IMR-90 (cell line): ENCODE results near the gene ZNF264. TPM values are rescaled to one million over a fixed set of nuclear protein-coding genes. Genes with fewer than 3 reads are reported as not detected.

Experiments
- ATAC-seq: fragments of 200-7000 bp; cut with Tn5 transposase; 2 replicates; pipeline ENCODE4 v1.9.1; 2020; ENCODE audit warnings: low read depth, mild to moderate bottlenecking, moderate library complexity
- BruUV-seq: library from RNA; stranded (reverse); fragments of 400-500 nt; replicated peaks from 2 replicates; lab custom pipeline; 2021; lab: Mats Ljungman, UMichigan
- CTCF ChIA-PET: fragments of 300-600 bp; formaldehyde crosslinking; extraction: SDS; loops from one replicate; lab custom pipeline; 2021; ENCODE audit warnings: antibody characterized with exemption; lab: Yijun Ruan, JAX
- POLR2A ChIA-PET: fragments of 300-600 bp; sonication (Branson Sonifier 250); formaldehyde crosslinking; loops from one replicate; lab custom pipeline; 2022; ENCODE audit warnings: antibody characterized with exemption; ENCODE audit not compliant: unreplicated experiment; lab: Charles Lee
- DNase-seq: peaks from one replicate; pipeline ENCODE4 v3.0.0; 2013
- H2AFZ ChIP-seq: replicated peaks from 2 replicates; pipeline ENCODE3; 2013; ENCODE audit warnings: low read length, mild to moderate bottlenecking; ENCODE audit not compliant: poor library complexity
- H2AK5ac ChIP-seq: 2 replicates; pipeline ENCODE4 v1.6.1; 2013; ENCODE audit warnings: low read depth, low read length, inconsistent platforms
- H2AK9ac ChIP-seq: replicated peaks from 2 replicates; pipeline ENCODE3; 2013; ENCODE audit warnings: mild to moderate bottlenecking, low read depth, low read length, moderate library complexity; ENCODE audit not compliant: poor library complexity
- H2BK120ac ChIP-seq: 2 replicates; pipeline ENCODE4 v1.6.1; 2013; ENCODE audit warnings: low read depth, low read length, inconsistent platforms
- H2BK15ac ChIP-seq: 3 replicates; pipeline ENCODE4 v1.6.1; 2013; ENCODE audit warnings: low read depth, low read length, inconsistent platforms
- H2BK20ac ChIP-seq: 2 replicates; pipeline ENCODE4 v1.6.1; 2013; ENCODE audit warnings: low read depth, mild to moderate bottlenecking, inconsistent platforms, low read length, moderate library complexity
- H2BK5ac ChIP-seq: 2 replicates; pipeline ENCODE4 v1.6.1; 2013; ENCODE audit warnings: mild to moderate bottlenecking, low read depth, low read length, inconsistent platforms; ENCODE audit not compliant: poor library complexity, severe bottlenecking
- H3K14ac ChIP-seq: replicated peaks from 2 replicates; pipeline ENCODE4 v1.6.1; 2013; ENCODE audit warnings: low read depth, low read length, inconsistent platforms
- H3K18ac ChIP-seq: 2 replicates; pipeline ENCODE4 v1.6.1; 2013; ENCODE audit warnings: low read depth, low read length, control low read depth
- H3K23ac ChIP-seq: 2 replicates; pipeline ENCODE4 v1.6.1; 2013; ENCODE audit warnings: low read depth, low read length, inconsistent platforms
- H3K27ac ChIP-seq: 2 replicates; pipeline ENCODE4 v1.5.1; 2013; ENCODE audit warnings: mild to moderate bottlenecking, control low read depth, low read length; ENCODE audit not compliant: insufficient read depth
- H3K27me3 ChIP-seq: 2 replicates; pipeline ENCODE4 v1.6.1; 2013; ENCODE audit warnings: low read length; ENCODE audit not compliant: control insufficient read depth, insufficient read depth
- H3K36me3 ChIP-seq: 2 replicates; pipeline ENCODE4 v1.6.1; 2013; ENCODE audit warnings: low read length, mixed read lengths; ENCODE audit not compliant: control insufficient read depth, insufficient read depth
- H3K4ac ChIP-seq: 2 replicates; pipeline ENCODE4 v1.6.1; 2013; ENCODE audit warnings: low read depth, low read length, inconsistent platforms
- H3K4me1 ChIP-seq: 2 replicates; pipeline ENCODE4 v1.6.1; 2013; ENCODE audit warnings: low read length, mixed read lengths; ENCODE audit not compliant: control insufficient read depth, insufficient read depth
- H3K4me2 ChIP-seq: 2 replicates; pipeline ENCODE4 v1.6.1; 2013; ENCODE audit warnings: low read depth, mild to moderate bottlenecking, control low read depth, low read length, moderate library complexity
- H3K4me3 ChIP-seq: 2 replicates; pipeline ENCODE4 v1.5.1; 2013; ENCODE audit warnings: low read depth, mild to moderate bottlenecking, control low read depth, low read length, moderate library complexity; ENCODE audit not compliant: insufficient read depth
- H3K56ac ChIP-seq: 2 replicates; pipeline ENCODE4 v1.6.1; 2013; ENCODE audit warnings: low read length, inconsistent platforms; ENCODE audit not compliant: insufficient read depth; ENCODE audit errors: extremely low read depth
- H3K79me1 ChIP-seq, 2 experiments: 2 replicates each; pipeline ENCODE4 v1.6.1; 2013; ENCODE audit warnings: low read length in 2 of 2, inconsistent platforms in 1 of 2, low read depth in 1 of 2
- H3K9ac ChIP-seq: 2 replicates; pipeline ENCODE4 v1.6.1; 2013; ENCODE audit warnings: low read depth, low read length, control low read depth
- H3K9me1 ChIP-seq: 2 replicates; pipeline ENCODE4 v1.6.1; 2013; ENCODE audit warnings: low read length, inconsistent platforms; ENCODE audit not compliant: insufficient read depth
- H3K9me3 ChIP-seq: 2 replicates; pipeline ENCODE4 v1.6.1; 2013; ENCODE audit warnings: low read length; ENCODE audit not compliant: control insufficient read depth, insufficient read depth
- H4K20me1 ChIP-seq: 2 replicates; pipeline ENCODE4 v1.6.1; 2013; ENCODE audit warnings: low read length, inconsistent platforms; ENCODE audit not compliant: insufficient read depth
- H4K5ac ChIP-seq: 2 replicates; pipeline ENCODE4 v1.6.1; 2013; ENCODE audit warnings: mild to moderate bottlenecking, low read depth, low read length, control low read depth
- H4K8ac ChIP-seq, 2 experiments: 2 replicates each; pipeline ENCODE4 v1.6.1; 2013; ENCODE audit warnings: low read depth in 2 of 2, low read length in 2 of 2, control low read depth in 1 of 2, inconsistent platforms in 1 of 2
- H4K91ac ChIP-seq: 2 replicates; pipeline ENCODE4 v1.6.1; 2013; ENCODE audit warnings: low read depth, low read length, inconsistent platforms; ENCODE audit not compliant: insufficient read depth
- BHLHE40 ChIP-seq: fragments of 150-350 bp; IDR thresholded peaks from 2 replicates; pipeline ENCODE4 v1.6.1; 2016; ENCODE audit warnings: mild to moderate bottlenecking, low read depth, low read length
- CHD1 ChIP-seq: IDR thresholded peaks from 2 replicates; pipeline ENCODE4 v1.6.1; 2012; ENCODE audit warnings: low read depth, low read length, improper control_type of control experiment
- ELK1 ChIP-seq: fragments of 150-350 bp; IDR thresholded peaks from 2 replicates; pipeline ENCODE4 v1.6.1; 2016; ENCODE audit warnings: low read depth, mild to moderate bottlenecking, low read length, moderate library complexity, borderline replicate concordance
- MAZ ChIP-seq: IDR thresholded peaks from 2 replicates; pipeline ENCODE4 v1.6.1; 2012; ENCODE audit warnings: low read depth, mild to moderate bottlenecking, low read length, improper control_type of control experiment, moderate library complexity, borderline replicate concordance
- MXI1 ChIP-seq: IDR thresholded peaks from 2 replicates; pipeline ENCODE4 v1.6.1; 2012; ENCODE audit warnings: low read depth, mild to moderate bottlenecking, low read length, moderate library complexity, borderline replicate concordance
- NFE2L2 ChIP-seq: fragments of 150-350 bp; IDR thresholded peaks from 2 replicates; pipeline ENCODE4 v1.6.1; 2016; ENCODE audit warnings: low read depth, mild to moderate bottlenecking, low read length
- POLR2A ChIP-seq: IDR thresholded peaks from 2 replicates; pipeline ENCODE4 v1.6.1; 2012; ENCODE audit warnings: mild to moderate bottlenecking, low read depth, low read length
- RAD21 ChIP-seq: IDR thresholded peaks from 2 replicates; pipeline ENCODE4 v1.6.1; 2012; ENCODE audit warnings: low read length, improper control_type of control experiment
- SMC3 ChIP-seq: fragments of 150-350 bp; IDR thresholded peaks from 2 replicates; pipeline ENCODE4 v1.6.1; 2016; ENCODE audit warnings: low read depth, mild to moderate bottlenecking, antibody characterized with exemption, low read length, moderate library complexity
- USF2 ChIP-seq: fragments of 150-350 bp; IDR thresholded peaks from 2 replicates; pipeline ENCODE4 v1.6.1; 2017; ENCODE audit warnings: mild to moderate bottlenecking, antibody characterized with exemption, low read length, low read depth
- WGBS, 2 experiments: methylation state at CpG; one replicate each; pipeline versions ENCODE4 v1.1.5 to v1.1.7; 2013; ENCODE audit warnings: missing lambda C conversion rate in 2 of 2; ENCODE audit not compliant: insufficient read length in 1 of 2; ENCODE audit errors: extremely low coverage in 2 of 2; 5-methylcytosine and 5-hydroxymethylcytosine counted together
- dilution Hi-C: fragments of 300-500 bp; cut with HindIII; formaldehyde crosslinking; loops from one replicate; pipeline ENCODE4 v1.14.3; 2018; ENCODE audit warnings: low sequenced_read_pairs; ENCODE audit not compliant: unreplicated experiment
- in situ Hi-C: fragments of 300-500 bp; cut with MboI; formaldehyde crosslinking; loops from 3 replicates; pipeline ENCODE4 v1.14.3; 2019; ENCODE audit warnings: low sequenced_read_pairs, inconsistent platforms, mixed read lengths
- intact Hi-C: fragments of 100-400 bp; cut with micrococcal nuclease; formaldehyde crosslinking; loops from 2 replicates; pipeline ENCODE4 v1.10.0; 2022
- polyA plus RNA-seq, 3 experiments: library from polyadenylated mRNA; depleted of rRNA; stranded (reverse); fragments of >200 nt; gene quantifications; 2 replicates each; pipeline ENCODE4 v1.2.3, GENCODE V29; 2012; ENCODE audit warnings: low replicate concordance in 1 of 3
- total RNA-seq: library from RNA; depleted of rRNA; stranded (reverse); fragments of >200 nt; gene quantifications from 2 replicates; pipeline ENCODE4 v1.2.3, GENCODE V29; 2012

Gene ZNF264
- total and polyA plus RNA-seq, 2 of the 4 experiments (the other 2 are of a cell fraction), result 3.5 to 31.9 TPM

- Histone ChIP-seq H4K91ac (no peak overlapping the region), H3K56ac (no peak overlapping the region), H2BK20ac (no peak overlapping the region), H3K4ac (no peak overlapping the region), H2BK5ac (no peak overlapping the region), H3K18ac (no peak overlapping the region), H3K9me1 (peaks cover 15% of the 10 kb centered on the region), H2AFZ (no peak overlapping the region), H3K23ac (no peak overlapping the region), H2BK15ac (no peak overlapping the region), H2BK120ac (no peak overlapping the region), H3K79me1 (peaks cover 48 to 75% of the 10 kb centered on the region in 2 experiments), H4K20me1 (peaks cover 17% of the 10 kb centered on the region; the same call in 1 of the 2 replicates), H2AK5ac (no peak overlapping the region), H4K8ac (no peak overlapping the region), H3K4me1 (peaks cover 9% of the 10 kb centered on the region), H2AK9ac (no peak overlapping the region), H3K9me3 (no peaks in the 10 kb centered on the region), H3K4me3 (no peak overlapping the region), H3K9ac (no peak overlapping the region), H4K5ac (no peak overlapping the region), H3K27me3 (no peaks in the 10 kb centered on the region), H3K36me3 (peaks cover 42% of the 10 kb centered on the region), H3K4me2 (no peak overlapping the region), H3K27ac (no peak overlapping the region), H3K14ac (no peak overlapping the region)
- ChIA-PET CTCF (no interaction called here), POLR2A (no interaction called here)
- ATAC-seq (no peak), DNase-seq (no peak)
- TF ChIP-seq NFE2L2, result no peak
- TF ChIP-seq RAD21, result no peak
- TF ChIP-seq ELK1, result no peak
- TF ChIP-seq BHLHE40, result no peak
- TF ChIP-seq SMC3, result no peak
- no peak for TF ChIP-seq POLR2A
- TF ChIP-seq CHD1, result no peak
- no peak for TF ChIP-seq USF2
- no peak for TF ChIP-seq MAZ
- no peak for TF ChIP-seq MXI1
- intact Hi-C loops, result no loop called here
- in situ Hi-C loops, result no loop called here
- dilution Hi-C loops, result no loop called here
- WGBS, 2 experiments, result 100% methylated on average over 1 of the region's 5 CpGs; no CpG with 5 or more reads in 1 of the 2 experiments
- BruUV-seq, result no TSS peak
These were observed 53.2 kb downstream of the ZNF264 start for GRCh38 chr19:57244513-57244912.
